GM12878 (cell line): ENCODE results near the gene SNAP47. TPM values are rescaled to one million over a fixed set of nuclear protein-coding genes. Genes with fewer than 3 reads are reported as not detected.

Source experiments
- ATAC-seq: fragments of 200-7000 bp; cut with Tn5 transposase; 3 replicates; pipeline ENCODE4 v1.9.1; 2020; ENCODE audit warnings: mild to moderate bottlenecking, moderate library complexity
- BruUV-seq: library from RNA; stranded (reverse); fragments of 400-500 nt; replicated peaks from 2 replicates; lab custom pipeline; 2021; lab: Mats Ljungman, UMichigan
- CTCF ChIA-PET: fragments of 300-600 bp; sonication (Branson Sonifier 250); formaldehyde crosslinking; extraction: SDS; loops from one replicate; lab custom pipeline; 2021; ENCODE audit warnings: inconsistent platforms; lab: Yijun Ruan, JAX
- POLR2A ChIA-PET: fragments of 350-600 bp; formaldehyde crosslinking; extraction: SDS; loops from one replicate; lab custom pipeline; 2021; ENCODE audit warnings: inconsistent platforms; lab: Charles Lee
- RAD21 ChIA-PET: fragments of 300-600 bp; sonication (Branson Sonifier 250); formaldehyde crosslinking; loops from one replicate; lab custom pipeline; 2023; ENCODE audit warnings: antibody characterized with exemption; ENCODE audit not compliant: unreplicated experiment; lab: Charles Lee
- SMC1A ChIA-PET: fragments of 300-600 bp; sonication (Branson Sonifier 250); formaldehyde crosslinking; loops from one replicate; lab custom pipeline; 2023; ENCODE audit not compliant: unreplicated experiment, uncharacterized antibody; lab: Charles Lee
- DNase-seq: peaks from one replicate; pipeline ENCODE4 v3.0.0-alpha.2; 2011; ENCODE audit warnings: low read depth, low spot score
- FAIRE-seq: peaks from 3 replicates; lab custom pipeline; 2011; peaks lifted over from hg19 to GRCh38; lab: Jason Lieb, UNC
- H2AFZ ChIP-seq: 2 replicates; pipeline ENCODE4 v1.6.0; 2011; ENCODE audit warnings: low read depth, low read length, control low read depth; ENCODE audit not compliant: control insufficient read depth
- H3K27ac ChIP-seq: 2 replicates; pipeline ENCODE4 v1.5.1; 2011; ENCODE audit warnings: control low read depth; ENCODE audit not compliant: control insufficient read depth, insufficient read depth
- H3K27me3 ChIP-seq, 2 experiments: replicated peaks in 1 of 2; 2 replicates each; pipeline versions ENCODE4 v1.6.0 to v1.6.1; 2011; ENCODE audit warnings: low read length in 1 of 2; ENCODE audit not compliant: control insufficient read depth in 2 of 2, insufficient read depth in 2 of 2
- H3K36me3 ChIP-seq, 2 experiments: 2 replicates each; pipeline ENCODE4 v1.5.1; 2011; ENCODE audit warnings: low read length in 1 of 2; ENCODE audit not compliant: control insufficient read depth in 2 of 2, insufficient read depth in 2 of 2
- H3K4me1 ChIP-seq: 2 replicates; pipeline ENCODE4 v1.6.1; 2011; ENCODE audit warnings: mild to moderate bottlenecking, low read length, moderate library complexity, mixed read lengths; ENCODE audit not compliant: control insufficient read depth, insufficient read depth
- H3K4me2 ChIP-seq: 2 replicates; pipeline ENCODE4 v1.6.0; 2011; ENCODE audit warnings: control low read depth; ENCODE audit not compliant: control insufficient read depth, insufficient read depth
- H3K4me3 ChIP-seq: fragments of 200-600 bp; sonication (generic); 2 replicates; pipeline ENCODE4 v1.5.1; 2016
- H3K79me2 ChIP-seq: 2 replicates; pipeline ENCODE4 v1.6.0; 2011; ENCODE audit warnings: low read length; ENCODE audit not compliant: control insufficient read depth, insufficient read depth
- H3K9ac ChIP-seq: 2 replicates; pipeline ENCODE4 v1.8.0; 2011; ENCODE audit warnings: low read length, control low read depth, mixed read lengths; ENCODE audit not compliant: control insufficient read depth, insufficient read depth
- H3K9me3 ChIP-seq: replicated peaks from 3 replicates; pipeline ENCODE4 v1.5.1; 2011; ENCODE audit warnings: mild to moderate bottlenecking, low read length; ENCODE audit not compliant: control insufficient read depth, insufficient read depth
- H4K20me1 ChIP-seq: 2 replicates; pipeline ENCODE4 v1.6.0; 2011; ENCODE audit not compliant: control insufficient read depth, insufficient read depth
- CBX3 ChIP-seq: fragments of 200-600 bp; sonication (generic); IDR thresholded peaks from 2 replicates; pipeline ENCODE4 v1.6.1; 2016; ENCODE audit warnings: low read depth, borderline replicate concordance
- CEBPB ChIP-seq, 2 experiments: fragments of 150-350 bp in 1 of 2; IDR thresholded peaks; 2 replicates each; pipeline ENCODE4 v1.6.1; 2012 to 2014; ENCODE audit warnings: low read depth in 2 of 2, low read length in 2 of 2, borderline replicate concordance in 1 of 2, inconsistent platforms in 1 of 2
- EGR1 ChIP-seq, 2 experiments: IDR thresholded peaks; 1 replicate in 1 of 2; 2 replicates in 1 of 2; pipeline ENCODE4 v1.6.1; 2011 to 2012; ENCODE audit warnings: low read depth in 2 of 2, low read length in 2 of 2, borderline replicate concordance in 1 of 2, mild to moderate bottlenecking in 1 of 2, moderate library complexity in 1 of 2
- ETV6 ChIP-seq, 2 experiments: fragments of 450-650 bp in 1 of 2; IDR thresholded peaks in 1 of 2; conservative IDR thresholded peaks in 1 of 2; 2 replicates each; pipeline ENCODE4 v1.6.1; 2014; ENCODE audit warnings: antibody characterized with exemption in 1 of 2, borderline replicate concordance in 1 of 2, low read depth in 1 of 2, mild to moderate bottlenecking in 1 of 2, moderate library complexity in 1 of 2
- FOXM1 ChIP-seq: IDR thresholded peaks from 2 replicates; pipeline ENCODE4 v1.6.1; 2012; ENCODE audit warnings: low read depth, mild to moderate bottlenecking, inconsistent platforms, low read length, moderate library complexity
- NFYA ChIP-seq: IDR thresholded peaks from 2 replicates; pipeline ENCODE4 v1.6.1; 2011; ENCODE audit warnings: low read depth, mild to moderate bottlenecking, low read length, improper control_type of control experiment, borderline replicate concordance
- NR2C2 ChIP-seq: IDR thresholded peaks from 2 replicates; pipeline ENCODE4 v1.6.1; 2011; ENCODE audit warnings: borderline replicate concordance, low read depth; ENCODE audit not compliant: control insufficient read depth, insufficient read length
- NRF1 ChIP-seq: conservative IDR thresholded peaks from 2 replicates; pipeline ENCODE4 v1.6.1; 2011; ENCODE audit warnings: mild to moderate bottlenecking, low read depth, low read length, improper control_type of control experiment
- POLR2A ChIP-seq: IDR thresholded peaks from 2 replicates; pipeline ENCODE4 v1.6.1; 2011; ENCODE audit warnings: low read depth, mild to moderate bottlenecking, low read length
- SREBF2 ChIP-seq: IDR thresholded peaks from 2 replicates; pipeline ENCODE4 v1.6.1; 2012; ENCODE audit warnings: mild to moderate bottlenecking, low read length
- TARDBP ChIP-seq: IDR thresholded peaks from 2 replicates; pipeline ENCODE4 v1.6.1; 2016; ENCODE audit warnings: borderline replicate concordance
- ZBED1 ChIP-seq: IDR thresholded peaks from 2 replicates; pipeline ENCODE4 v1.6.1; 2016; ENCODE audit warnings: borderline replicate concordance
- ZSCAN29 ChIP-seq: fragments of 450-650 bp; IDR thresholded peaks from 2 replicates; pipeline ENCODE4 v1.6.1; 2017; ENCODE audit warnings: mild to moderate bottlenecking, moderate library complexity
- WGBS: methylation state at CpG from one replicate; pipeline ENCODE4 v1.1.6; 2016; ENCODE audit warnings: low lambda C conversion rate; ENCODE audit not compliant: insufficient replicate concordance, insufficient coverage; ENCODE audit errors: missing lambda C conversion rate; 5-methylcytosine and 5-hydroxymethylcytosine counted together
- in situ Hi-C: fragments of 300-500 bp; cut with MboI; formaldehyde crosslinking; loops from 9 replicates; pipeline ENCODE4 v1.14.3; 2018; ENCODE audit warnings: mixed read lengths
- intact Hi-C: fragments of 100-400 bp; cut with micrococcal nuclease; formaldehyde crosslinking; loops from one replicate; pipeline ENCODE4 v1.14.2; 2022; ENCODE audit not compliant: unreplicated experiment
- polyA plus RNA-seq, 11 experiments: library from polyadenylated mRNA; depleted of rRNA in 4 of 11; unstranded in 6 of 11; stranded (reverse) in 5 of 11; fragments of >200 nt; fragmentation: Nextera tagmentation in 4 of 11; fragmentation: Illumina TruSeq in 1 of 11; extraction: Ambion mirVana in 4 of 11; extraction: Trizol in 1 of 11; gene quantifications; 1 replicate in 1 of 11; 2 replicates in 10 of 11; pipeline versions ENCODE4 v1.2.1 to v1.2.3, GENCODE V29; 2011 to 2016; ENCODE audit warnings: inconsistent platforms in 2 of 11, missing spikeins in 2 of 11, low read depth in 1 of 11
- total RNA-seq, 4 experiments: library from RNA; depleted of rRNA in 3 of 4; stranded (reverse); fragments of >200 nt in 3 of 4; fragmentation: Illumina TruSeq in 1 of 4; extraction: Trizol in 1 of 4; gene quantifications; 2 replicates each; pipeline versions ENCODE4 v1.2.1 to v1.2.3, GENCODE V29; 2013 to 2021

The SNAP47 gene
- total and polyA plus RNA-seq, 10 of the 15 experiments (the other 5 are each of a cell fraction or from before 2014, with no cell fraction given) = 1.3 to 39.6 (median 25.2) TPM

DNA sequence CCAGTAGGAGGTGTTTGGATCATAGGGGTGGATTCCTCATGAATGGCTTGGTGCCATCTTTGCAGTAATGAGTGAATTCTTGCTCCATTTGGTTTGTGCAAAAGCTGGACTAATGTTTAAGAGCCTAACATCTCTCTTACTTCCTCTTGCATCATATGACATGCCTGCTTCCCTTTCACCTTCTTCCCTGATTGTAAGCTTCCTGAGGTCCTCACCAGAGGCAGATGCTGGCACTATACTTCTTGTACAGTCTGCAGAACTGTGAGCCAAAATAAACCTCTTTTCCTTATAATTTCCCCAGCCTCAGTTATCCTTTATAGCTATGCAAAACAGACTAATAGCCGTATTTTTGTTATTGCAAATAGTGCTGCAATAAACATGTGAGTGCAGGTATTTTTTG is 88.3 kb downstream of the SNAP47 start:
- TF ChIP-seq ZBED1 (no peak), NRF1 (no peak), ZSCAN29 (no peak), ETV6 (conservative IDR thresholded peaks at IDR 0.05 in 1 of 2, IDR thresholded peaks at IDR 0.05 in 1 of 2; ENCODE audit: borderline replicate concordance in 1 of 2, low read depth in 1 of 2) (no peak), NR2C2 (no peak), NFYA (no peak), TARDBP (no peak), POLR2A (no peak), CEBPB (IDR thresholded peaks at IDR 0.05; ENCODE audit: borderline replicate concordance in 1 of 2, low read depth in 2 of 2, low read length in 2 of 2) (no peak), CBX3 (no peak), SREBF2 (no peak), EGR1 (IDR thresholded peaks at IDR 0.05; ENCODE audit: borderline replicate concordance in 1 of 2, low read depth in 2 of 2, low read length in 2 of 2) (no peak), FOXM1 (no peak)
- RAD21 ChIA-PET = no interaction called here
- BruUV-seq = no TSS peak

More for the DNA sequence above, 88.3 kb downstream of the SNAP47 start:
- intact Hi-C loops (no loop called here), in situ Hi-C loops (no loop called here)
- H2AFZ ChIP-seq = no peak overlapping the region
- ChIA-PET CTCF (no interaction called here), POLR2A (no interaction called here), SMC1A (no interaction called here)
- no peaks in the 10 kb centered on the region for H3K36me3 ChIP-seq
- no peaks in the 10 kb centered on the region for H3K27me3 ChIP-seq
- H3K4me1 ChIP-seq = no peaks in the 10 kb centered on the region
- no peaks in the 10 kb centered on the region for H4K20me1 ChIP-seq
- H3K4me3 ChIP-seq = no peak overlapping the region
- FAIRE-seq = no peak
- 52% methylated on average over 1 of the region's 1 CpG for WGBS
- H3K9me3 ChIP-seq = no peaks in the 10 kb centered on the region
- DNase-seq = no peak
- no peaks in the 10 kb centered on the region for H3K79me2 ChIP-seq
- no peak overlapping the region for H3K9ac ChIP-seq
- no peak overlapping the region for H3K27ac ChIP-seq
- ATAC-seq = no peak
- no peak overlapping the region for H3K4me2 ChIP-seq
